Naive thymus-derived CD4-positive, alpha-beta T cell (primary cell): ENCODE data around the gene MPP2. TPM values are rescaled to one million over a fixed set of nuclear protein-coding genes. Genes with fewer than 3 reads are reported as not detected.
"Not testable (repeated sequence)": the region's sequence is repeated elsewhere in the genome, so short reads cannot be mapped to it uniquely, and the experiment has no call there.

ENCODE experiments used
- ATAC-seq: fragments of 150-1000 bp; cut with Tn5 transposase; 2 replicates; pipeline ENCODE4 v1.10.0; 2021; ENCODE audit warnings: mild to moderate bottlenecking, moderate library complexity
- CTCF ChIA-PET: fragments of 350-600 bp; sonication (Branson Sonifier 250); formaldehyde crosslinking; loops from one replicate; lab custom pipeline; 2021; ENCODE audit warnings: antibody characterized with exemption; lab: Charles Lee
- POLR2A ChIA-PET: fragments of 350-600 bp; sonication (Branson Sonifier 250); formaldehyde crosslinking; loops from one replicate; lab custom pipeline; 2021; ENCODE audit warnings: antibody characterized with exemption, inconsistent platforms; lab: Charles Lee
- DNase-seq, 9 donors: peaks; one replicate each; pipeline versions ENCODE4 v3.0.0 to v3.0.0-alpha.2; 2020 to 2022; ENCODE audit warnings: mixed read lengths in 1 of 9
- H3K27ac ChIP-seq: one replicate; pipeline ENCODE4 v1.7.0; 2013; ENCODE audit warnings: mild to moderate bottlenecking, low read depth, low read length, moderate library complexity
- H3K27me3 ChIP-seq, 2 donors: one replicate each; pipeline ENCODE4 v1.7.0; 2013; ENCODE audit warnings: low read length in 2 of 2, mild to moderate bottlenecking in 2 of 2, moderate library complexity in 2 of 2; ENCODE audit not compliant: control insufficient read depth in 2 of 2, insufficient read depth in 2 of 2
- H3K36me3 ChIP-seq, 3 experiments: 1 replicate in 2 of 3; 2 replicates in 1 of 3; pipeline ENCODE4 v1.7.0; 2013; ENCODE audit warnings: low read length in 3 of 3, mild to moderate bottlenecking in 3 of 3, moderate library complexity in 1 of 3; ENCODE audit not compliant: insufficient read depth in 3 of 3, control insufficient read depth in 2 of 3
- H3K4me1 ChIP-seq, 2 donors: one replicate each; pipeline ENCODE4 v1.7.0; 2013; ENCODE audit warnings: low read length in 2 of 2, mild to moderate bottlenecking in 2 of 2, moderate library complexity in 1 of 2; ENCODE audit not compliant: control insufficient read depth in 2 of 2, insufficient read depth in 2 of 2
- H3K4me3 ChIP-seq: 2 replicates; pipeline ENCODE4 v1.7.0; 2013; ENCODE audit warnings: mild to moderate bottlenecking, low read length
- H3K9me3 ChIP-seq, 3 experiments: 1 replicate in 2 of 3; 2 replicates in 1 of 3; pipeline ENCODE4 v1.7.0; 2013; ENCODE audit warnings: low read length in 3 of 3; ENCODE audit not compliant: control insufficient read depth in 2 of 3
- H3K27ac Mint-ChIP-seq, 9 donors: one replicate each; pipeline ENCODE4 v1.8.0; 2020 to 2022; ENCODE audit warnings: mixed read lengths in 9 of 9, mild to moderate bottlenecking in 8 of 9, moderate library complexity in 5 of 9, inconsistent platforms in 2 of 9
- H3K27me3 Mint-ChIP-seq, 5 donors: one replicate each; pipeline ENCODE4 v1.8.0; 2021 to 2022; ENCODE audit warnings: mixed read lengths in 5 of 5, mild to moderate bottlenecking in 1 of 5
- H3K36me3 Mint-ChIP-seq, 5 donors: one replicate each; pipeline ENCODE4 v1.8.0; 2020 to 2022; ENCODE audit warnings: mixed read lengths in 5 of 5, mild to moderate bottlenecking in 3 of 5, inconsistent platforms in 1 of 5
- H3K4me1 Mint-ChIP-seq, 7 donors: one replicate each; pipeline ENCODE4 v1.8.0; 2020 to 2022; ENCODE audit warnings: mixed read lengths in 7 of 7, mild to moderate bottlenecking in 3 of 7, inconsistent platforms in 1 of 7
- H3K4me3 Mint-ChIP-seq, 10 donors: one replicate each; pipeline ENCODE4 v1.8.0; 2020 to 2022; ENCODE audit warnings: mild to moderate bottlenecking in 10 of 10, mixed read lengths in 10 of 10, moderate library complexity in 6 of 10, inconsistent platforms in 2 of 10
- H3K9me3 Mint-ChIP-seq, 11 donors: one replicate each; pipeline ENCODE4 v1.8.0; 2020 to 2022; ENCODE audit warnings: mixed read lengths in 11 of 11, mild to moderate bottlenecking in 4 of 11, inconsistent platforms in 1 of 11, moderate library complexity in 1 of 11
- intact Hi-C, 2 donors: fragments of 100-400 bp; cut with micrococcal nuclease; formaldehyde crosslinking; loops; one replicate each; pipeline ENCODE4 v1.15.1; 2023
- polyA plus RNA-seq, 2 donors: library from polyadenylated mRNA; unstranded; fragments of 300-500 nt; fragmentation: Illumina TruSeq; gene quantifications; one replicate each; pipeline ENCODE4 v1.2.3, GENCODE V29; 2021
- total RNA-seq, 6 experiments: library from RNA in 5 of 6; stranded (reverse) in 5 of 6; gene quantifications; 1 replicate in 5 of 6; 2 replicates in 1 of 6; pipeline ENCODE4 v1.2.3 and lab custom pipeline; 2021 to 2026

The MPP2 gene
- total and polyA plus RNA-seq, 7 experiments from 2014 or later = 0.24 to 9.3 (median 3.6) TPM

- CTCF ChIA-PET = no interaction called here
- DNase-seq = no peak
These were observed 31.7 kb downstream of the MPP2 start for GRCh38 chr17:43875476-43876147.

GRCh38 chr17:43874293-43874692 lies 33.0 kb downstream of the MPP2 start:
- Mint-ChIP-seq H3K4me1 (peaks cover 0 to 1% (median 0%) of the 10 kb centered on the region in 7 donors), H3K9me3 (peaks cover 0 to 1% (median 0%) of the 10 kb centered on the region in 11 donors), H3K27me3 (peaks cover 5 to 16% (median 11%) of the 10 kb centered on the region in 5 donors), H3K4me3 (no peak overlapping the region), H3K36me3 (no peaks in the 10 kb centered on the region), H3K27ac (no peak overlapping the region)
- Histone ChIP-seq H3K4me3 (no peak overlapping the region), H3K4me1 (no peaks in the 10 kb centered on the region), H3K9me3 (no peaks in the 10 kb centered on the region), H3K27me3 (no peaks in the 10 kb centered on the region), H3K36me3 (no peaks in the 10 kb centered on the region), H3K27ac (no peak overlapping the region)
- POLR2A ChIA-PET = no interaction called here
- intact Hi-C loops = no loop called here
- ATAC-seq (no peak), DNase-seq (no peak)
- CTCF ChIA-PET = interaction anchor here (0.7 kb wide), 1 partner anchor 165 kb away, joined by 3 read pairs; no protein-coding TSS in a partner anchor

More at GRCh38 chr17:43875476-43876147, 31.7 kb downstream of the MPP2 start:
- H3K9me3 Mint-ChIP-seq = peaks cover 0 to 1% (median 0%) of the 10 kb centered on the region in 11 donors
- H3K4me3 Mint-ChIP-seq = peak overlapping the region in 1 of 10 donors; percentile 8
- no peaks in the 10 kb centered on the region for H3K36me3 Mint-ChIP-seq
- Histone ChIP-seq H3K9me3 (no peaks in the 10 kb centered on the region), H3K27ac (no peak overlapping the region), H3K36me3 (no peaks in the 10 kb centered on the region), H3K4me1 (no peaks in the 10 kb centered on the region), H3K27me3 (no peaks in the 10 kb centered on the region), H3K4me3 (no peak overlapping the region)
- H3K27me3 Mint-ChIP-seq = peaks cover 0 to 11% (median 5%) of the 10 kb centered on the region in 5 donors
- intact Hi-C loops = no loop called here
- peaks cover 0 to 2% (median 0%) of the 10 kb centered on the region in 7 donors for H3K4me1 Mint-ChIP-seq
- no peak for ATAC-seq
- POLR2A ChIA-PET = no interaction called here
- peak overlapping the region in 1 of 9 donors; percentile 80 for H3K27ac Mint-ChIP-seq

GRCh38 chr17:43873815-43874214 lies 33.5 kb downstream of the MPP2 start:
- Mint-ChIP-seq H3K27me3 (peaks cover 5 to 15% (median 14%) of the 10 kb centered on the region in 5 donors), H3K4me3 (no peak overlapping the region), H3K4me1 (no peaks in the 10 kb centered on the region), H3K36me3 (no peaks in the 10 kb centered on the region), H3K9me3 (peaks cover 0 to 1% (median 0%) of the 10 kb centered on the region in 11 donors), H3K27ac (no peak overlapping the region)
- Histone ChIP-seq H3K4me1 (no peaks in the 10 kb centered on the region), H3K27ac (no peak overlapping the region), H3K27me3 (no peaks in the 10 kb centered on the region), H3K9me3 (no peaks in the 10 kb centered on the region), H3K4me3 (no peak overlapping the region), H3K36me3 (no peaks in the 10 kb centered on the region)
- ATAC-seq (no peak), DNase-seq (no peak)
- intact Hi-C loops = no loop called here
- ChIA-PET CTCF (no interaction called here), POLR2A (no interaction called here)

GRCh38 chr17:43873091-43873490 lies 34.2 kb downstream of the MPP2 start:
- DNase-seq = no peak
- peaks cover 0 to 6% (median 0%) of the 10 kb centered on the region in 11 donors for H3K9me3 Mint-ChIP-seq
- ChIA-PET CTCF (no interaction called here), POLR2A (no interaction called here)
- no peak overlapping the region for H3K4me3 ChIP-seq
- no peaks in the 10 kb centered on the region for H3K9me3 ChIP-seq
- no peak overlapping the region for H3K27ac ChIP-seq
- no peaks in the 10 kb centered on the region for H3K4me1 ChIP-seq
- peaks cover 5 to 22% (median 21%) of the 10 kb centered on the region in 5 donors for H3K27me3 Mint-ChIP-seq
- H3K36me3 ChIP-seq = no peaks in the 10 kb centered on the region
- no peak overlapping the region for H3K4me3 Mint-ChIP-seq
- H3K36me3 Mint-ChIP-seq = no peaks in the 10 kb centered on the region
- no peak for ATAC-seq
- no peaks in the 10 kb centered on the region for H3K4me1 Mint-ChIP-seq
- H3K27ac Mint-ChIP-seq = no peak overlapping the region
- intact Hi-C loops = no loop called here
- peaks cover 0 to 4% of the 10 kb centered on the region in 2 donors for H3K27me3 ChIP-seq

- no peak overlapping the region for H3K27ac ChIP-seq
- CTCF ChIA-PET = no interaction called here
These were observed 35.2 kb downstream of the MPP2 start for GRCh38 chr17:43871946-43872690.

GRCh38 chr17:43869031-43869430 lies 38.3 kb downstream of the MPP2 start:
- not testable (repeated sequence) for H3K27ac ChIP-seq, H3K27ac Mint-ChIP-seq

More at GRCh38 chr17:43871946-43872690, 35.2 kb downstream of the MPP2 start:
- Histone ChIP-seq H3K27me3 (peaks cover 0 to 4% of the 10 kb centered on the region in 2 donors), H3K4me1 (no peaks in the 10 kb centered on the region), H3K4me3 (no peak overlapping the region), H3K36me3 (no peaks in the 10 kb centered on the region), H3K9me3 (no peaks in the 10 kb centered on the region)
- intact Hi-C loops = no loop called here
- POLR2A ChIA-PET = no interaction called here
- Mint-ChIP-seq H3K4me3 (no peak overlapping the region), H3K27me3 (peaks cover 5 to 27% (median 21%) of the 10 kb centered on the region in 5 donors), H3K36me3 (no peaks in the 10 kb centered on the region), H3K27ac (peak overlapping the region in 1 of 9 donors; percentile 51), H3K9me3 (peaks cover 0 to 6% (median 0%) of the 10 kb centered on the region in 11 donors), H3K4me1 (no peaks in the 10 kb centered on the region)
- DNase-seq = no peak
- no peak for ATAC-seq

More at GRCh38 chr17:43869031-43869430, 38.3 kb downstream of the MPP2 start:
- intact Hi-C loops, H3K27me3 ChIP-seq, DNase-seq, H3K9me3 ChIP-seq, H3K9me3 Mint-ChIP-seq, ATAC-seq, H3K4me1 Mint-ChIP-seq, H3K4me3 Mint-ChIP-seq, CTCF ChIA-PET, H3K4me1 ChIP-seq, H3K36me3 ChIP-seq, H3K36me3 Mint-ChIP-seq, H3K4me3 ChIP-seq: not testable (repeated sequence)
- POLR2A ChIA-PET = interaction anchor here (0.6 kb wide), 1 partner anchor 183 kb away, joined by 3 read pairs; no protein-coding TSS in a partner anchor
- peaks cover 5 to 37% (median 23%) of the 10 kb centered on the region in 5 donors for H3K27me3 Mint-ChIP-seq
